ENCODE data around the gene TRIM65.

TRIM65 gene

GRCh38 chr17:75910699-75911098 is 13.9 kb upstream of the TRIM65 start:
- no peak for TF ChIP-seq JUND (IDR thresholded peaks at IDR 0.05; ENCODE audit: low read depth)
- no peak for DNase-seq (ENCODE audit: low read depth in 1 of 2, low spot score in 1 of 2)
- in situ Hi-C loops (cut with HindIII; ENCODE audit: low pct_unique_long_range_greater_than_20kb, low sequenced_read_pairs): no loop called here

- TF ChIP-seq JUND (IDR thresholded peaks at IDR 0.05; ENCODE audit: low read depth): no peak
- DNase-seq (ENCODE audit: low read depth in 1 of 2, low spot score in 1 of 2): no peak
- in situ Hi-C loops (cut with HindIII; ENCODE audit: low pct_unique_long_range_greater_than_20kb, low sequenced_read_pairs): no loop called here
Measured at GRCh38 chr17:75909812-75910274, 13.1 kb upstream of the TRIM65 start.

GRCh38 chr17:75909051-75909811 is 12.5 kb upstream of the TRIM65 start:
- no peak for DNase-seq (ENCODE audit: low read depth in 1 of 2, low spot score in 1 of 2)
- in situ Hi-C loops (cut with HindIII; ENCODE audit: low pct_unique_long_range_greater_than_20kb, low sequenced_read_pairs): no loop called here

GRCh38 chr17:75908201-75908600 is 11.4 kb upstream of the TRIM65 start:
- no peak for TF ChIP-seq JUND (IDR thresholded peaks at IDR 0.05; ENCODE audit: low read depth)
- in situ Hi-C loops (cut with HindIII; ENCODE audit: low pct_unique_long_range_greater_than_20kb, low sequenced_read_pairs): no loop called here
- no peak for DNase-seq (ENCODE audit: low read depth in 1 of 2, low spot score in 1 of 2)

More at GRCh38 chr17:75909051-75909811, 12.5 kb upstream of the TRIM65 start:
- TF ChIP-seq JUND (IDR thresholded peaks at IDR 0.05; ENCODE audit: low read depth): no peak

- TF ChIP-seq JUND (IDR thresholded peaks at IDR 0.05; ENCODE audit: low read depth): no peak
- in situ Hi-C loops (cut with HindIII; ENCODE audit: low pct_unique_long_range_greater_than_20kb, low sequenced_read_pairs): no loop called here
Measured at GRCh38 chr17:75906143-75906884, 9.6 kb upstream of the TRIM65 start.

GRCh38 chr17:75904749-75905521 is 8.2 kb upstream of the TRIM65 start, which contains the start of gene MRPL38:
Gene MRPL38 (minus strand): TSS chr17:75904884. CDS start chr17:75904875, 9 bp downstream.
- in situ Hi-C loops (cut with HindIII; ENCODE audit: low pct_unique_long_range_greater_than_20kb, low sequenced_read_pairs): no loop called here
- DNase-seq (ENCODE audit: low read depth in 1 of 2, low spot score in 1 of 2): peak; percentile 98 to 99
- no peak for TF ChIP-seq JUND (IDR thresholded peaks at IDR 0.05; ENCODE audit: low read depth)

More at GRCh38 chr17:75906143-75906884, 9.6 kb upstream of the TRIM65 start:
- no peak for DNase-seq (ENCODE audit: low read depth in 1 of 2, low spot score in 1 of 2)

GRCh38 chr17:75902406-75902805 is 5.7 kb upstream of the TRIM65 start:
- TF ChIP-seq JUND (IDR thresholded peaks at IDR 0.05; ENCODE audit: low read depth): no peak
- in situ Hi-C loops (cut with HindIII; ENCODE audit: low pct_unique_long_range_greater_than_20kb, low sequenced_read_pairs): no loop called here
- no peak for DNase-seq (ENCODE audit: low read depth in 1 of 2, low spot score in 1 of 2)

GRCh38 chr17:75901727-75902126 is 5.0 kb upstream of the TRIM65 start:
- DNase-seq (ENCODE audit: low read depth in 1 of 2, low spot score in 1 of 2): no peak
- TF ChIP-seq JUND (IDR thresholded peaks at IDR 0.05; ENCODE audit: low read depth): no peak
- in situ Hi-C loops (cut with HindIII; ENCODE audit: low pct_unique_long_range_greater_than_20kb, low sequenced_read_pairs): no loop called here

- in situ Hi-C loops (cut with HindIII; ENCODE audit: low pct_unique_long_range_greater_than_20kb, low sequenced_read_pairs): no loop called here
- no peak for TF ChIP-seq JUND (IDR thresholded peaks at IDR 0.05; ENCODE audit: low read depth)
- DNase-seq (ENCODE audit: low read depth in 1 of 2, low spot score in 1 of 2): no peak
Measured at GRCh38 chr17:75900691-75901533, 4.2 kb upstream of the TRIM65 start.

- DNase-seq (ENCODE audit: low read depth in 1 of 2, low spot score in 1 of 2): no peak
- in situ Hi-C loops (cut with HindIII; ENCODE audit: low pct_unique_long_range_greater_than_20kb, low sequenced_read_pairs): no loop called here
Measured at GRCh38 chr17:75899767-75900468, 3.2 kb upstream of the TRIM65 start.

GRCh38 chr17:75899353-75899752 is 2.6 kb upstream of the TRIM65 start:
- in situ Hi-C loops (cut with HindIII; ENCODE audit: low pct_unique_long_range_greater_than_20kb, low sequenced_read_pairs): no loop called here
- DNase-seq (ENCODE audit: low read depth in 1 of 2, low spot score in 1 of 2): no peak

More at GRCh38 chr17:75899767-75900468, 3.2 kb upstream of the TRIM65 start:
- TF ChIP-seq JUND (IDR thresholded peaks at IDR 0.05; ENCODE audit: low read depth): no peak

More at GRCh38 chr17:75899353-75899752, 2.6 kb upstream of the TRIM65 start:
- no peak for TF ChIP-seq JUND (IDR thresholded peaks at IDR 0.05; ENCODE audit: low read depth)

Data from T47D (cell line).